Neural crest cell (in vitro differentiated cells): ENCODE data around the gene FMO4. TPM values are rescaled to one million over a fixed set of nuclear protein-coding genes. Genes with fewer than 3 reads are reported as not detected.
A peak's percentile ranks its signal among the peaks of the same experiment; 100 is the strongest.

Source experiments
- DNase-seq: peaks from one replicate; pipeline ENCODE4 v3.0.0; 2021; ENCODE audit warnings: low read depth, mixed read lengths, low spot score
- H3K27ac Mint-ChIP-seq: one replicate; pipeline ENCODE4 v1.8.0; 2021; ENCODE audit warnings: mild to moderate bottlenecking, mixed read lengths; ENCODE audit not compliant: unreplicated experiment
- H3K27me3 Mint-ChIP-seq: 2 replicates; pipeline ENCODE4 v1.8.0; 2021; ENCODE audit warnings: low read depth, mild to moderate bottlenecking, mixed read lengths
- H3K36me3 Mint-ChIP-seq: 2 replicates; pipeline ENCODE4 v1.8.0; 2021; ENCODE audit warnings: low read depth, mild to moderate bottlenecking, mixed read lengths
- H3K4me1 Mint-ChIP-seq: 2 replicates; pipeline ENCODE4 v1.8.0; 2021; ENCODE audit warnings: mixed read lengths
- H3K4me3 Mint-ChIP-seq: one replicate; pipeline ENCODE4 v1.8.0; 2021; ENCODE audit warnings: mild to moderate bottlenecking, mixed read lengths
- H3K9me3 Mint-ChIP-seq: 2 replicates; pipeline ENCODE4 v1.8.0; 2021; ENCODE audit warnings: mixed read lengths
- long read RNA-seq: library from polyadenylated mRNA; unstranded; transcript quantifications from one replicate; pipeline ENCODE4 v2.0.0, GENCODE V29; 2020
- total RNA-seq: library from RNA; stranded (reverse); gene quantifications from 2 replicates; pipeline ENCODE4 v1.2.1, GENCODE V29; 2021
- TF ChIP-seq, protein P1 (sequence below): fragments of 200-600 bp; sonication (generic); conservative IDR thresholded peaks from 2 replicates; pipeline ENCODE4 v1.5.0; 2021; ENCODE audit warnings: antibody characterized with exemption, mild to moderate bottlenecking

Gene FMO4, protein sequence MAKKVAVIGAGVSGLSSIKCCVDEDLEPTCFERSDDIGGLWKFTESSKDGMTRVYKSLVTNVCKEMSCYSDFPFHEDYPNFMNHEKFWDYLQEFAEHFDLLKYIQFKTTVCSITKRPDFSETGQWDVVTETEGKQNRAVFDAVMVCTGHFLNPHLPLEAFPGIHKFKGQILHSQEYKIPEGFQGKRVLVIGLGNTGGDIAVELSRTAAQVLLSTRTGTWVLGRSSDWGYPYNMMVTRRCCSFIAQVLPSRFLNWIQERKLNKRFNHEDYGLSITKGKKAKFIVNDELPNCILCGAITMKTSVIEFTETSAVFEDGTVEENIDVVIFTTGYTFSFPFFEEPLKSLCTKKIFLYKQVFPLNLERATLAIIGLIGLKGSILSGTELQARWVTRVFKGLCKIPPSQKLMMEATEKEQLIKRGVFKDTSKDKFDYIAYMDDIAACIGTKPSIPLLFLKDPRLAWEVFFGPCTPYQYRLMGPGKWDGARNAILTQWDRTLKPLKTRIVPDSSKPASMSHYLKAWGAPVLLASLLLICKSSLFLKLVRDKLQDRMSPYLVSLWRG
- 0.77 and 0.86 TPM in 2 replicates for total RNA-seq
- long read RNA-seq, partial matches to known transcripts = 2 of 4 reads
- long read RNA-seq, other reads (novel, unspliced or antisense) = 0 of 4 reads

DNA sequence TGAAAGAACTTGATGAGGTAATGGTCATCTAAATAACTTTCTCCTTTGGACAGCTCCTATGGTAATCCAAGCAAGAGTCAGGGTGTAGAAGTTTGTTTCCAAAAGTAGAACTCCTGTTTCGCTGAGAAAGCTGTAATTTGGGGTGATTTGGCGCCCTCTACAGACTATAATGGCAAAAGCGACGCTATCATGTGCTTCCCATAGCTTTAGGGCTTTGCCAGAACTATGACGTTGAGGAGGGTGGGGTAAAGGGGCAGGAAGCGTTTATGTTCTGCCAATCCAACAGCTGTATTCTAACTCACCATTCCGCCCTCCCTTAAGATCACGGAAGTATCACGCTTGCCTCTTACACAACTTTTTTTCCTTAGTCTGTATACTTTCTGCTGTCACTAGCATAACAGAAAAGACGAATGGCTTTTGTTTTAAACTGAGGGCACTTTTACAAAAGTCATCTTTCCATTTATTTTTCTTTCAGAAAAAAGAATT is at the start of gene FMO4:
FMO4 (plus strand) TSS at position 349 of the 486 bp plus-strand sequence. CDS start 5,643 bp downstream, outside the sequence.
- TF ChIP-seq, protein P1, sequence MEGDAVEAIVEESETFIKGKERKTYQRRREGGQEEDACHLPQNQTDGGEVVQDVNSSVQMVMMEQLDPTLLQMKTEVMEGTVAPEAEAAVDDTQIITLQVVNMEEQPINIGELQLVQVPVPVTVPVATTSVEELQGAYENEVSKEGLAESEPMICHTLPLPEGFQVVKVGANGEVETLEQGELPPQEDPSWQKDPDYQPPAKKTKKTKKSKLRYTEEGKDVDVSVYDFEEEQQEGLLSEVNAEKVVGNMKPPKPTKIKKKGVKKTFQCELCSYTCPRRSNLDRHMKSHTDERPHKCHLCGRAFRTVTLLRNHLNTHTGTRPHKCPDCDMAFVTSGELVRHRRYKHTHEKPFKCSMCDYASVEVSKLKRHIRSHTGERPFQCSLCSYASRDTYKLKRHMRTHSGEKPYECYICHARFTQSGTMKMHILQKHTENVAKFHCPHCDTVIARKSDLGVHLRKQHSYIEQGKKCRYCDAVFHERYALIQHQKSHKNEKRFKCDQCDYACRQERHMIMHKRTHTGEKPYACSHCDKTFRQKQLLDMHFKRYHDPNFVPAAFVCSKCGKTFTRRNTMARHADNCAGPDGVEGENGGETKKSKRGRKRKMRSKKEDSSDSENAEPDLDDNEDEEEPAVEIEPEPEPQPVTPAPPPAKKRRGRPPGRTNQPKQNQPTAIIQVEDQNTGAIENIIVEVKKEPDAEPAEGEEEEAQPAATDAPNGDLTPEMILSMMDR = peak; percentile 87

GRCh38 chr1:171265686-171266085 is 48.3 kb upstream of the FMO4 start:
- TF ChIP-seq, protein P1 = no peak
- Mint-ChIP-seq H3K27ac (no peak overlapping the region), H3K4me3 (no peak overlapping the region), H3K27me3 (no peaks in the 10 kb centered on the region), H3K36me3 (no peaks in the 10 kb centered on the region), H3K4me1 (no peaks in the 10 kb centered on the region), H3K9me3 (no peaks in the 10 kb centered on the region)
- no peak for DNase-seq

More for the DNA sequence above, at the start of gene FMO4:
- no peaks in the 10 kb centered on the region for H3K36me3 Mint-ChIP-seq
- peak; percentile 61 for DNase-seq
- peaks cover 6% of the 10 kb centered on the region for H3K9me3 Mint-ChIP-seq
- peaks cover 13% of the 10 kb centered on the region for H3K4me1 Mint-ChIP-seq
- H3K4me3 Mint-ChIP-seq = peak within 1 kb of the TSS; percentile 79
- no peak within 1 kb of the TSS for H3K27ac Mint-ChIP-seq
- no peaks in the 10 kb centered on the region for H3K27me3 Mint-ChIP-seq

DNA sequence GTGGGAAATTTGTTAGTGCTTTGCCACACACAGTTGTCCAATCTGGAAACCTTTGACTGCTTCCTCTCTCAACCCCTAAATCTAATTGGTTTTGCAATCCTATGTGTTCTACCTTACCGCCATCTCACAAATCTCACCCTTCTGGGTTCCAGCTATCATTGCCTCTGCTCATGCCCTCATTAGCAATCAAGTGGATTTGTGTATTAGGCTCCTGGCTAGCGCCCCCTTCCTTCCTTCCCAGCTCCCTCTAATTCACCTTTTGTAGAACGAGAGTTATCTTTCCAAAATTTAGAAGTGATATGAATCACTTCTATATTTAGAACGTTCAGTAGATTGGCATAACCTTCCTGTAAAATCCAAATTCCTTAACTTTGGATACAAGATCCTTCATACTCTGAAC is 47.1 kb upstream of the FMO4 start:
- no peak for DNase-seq
- no peaks in the 10 kb centered on the region for H3K27me3 Mint-ChIP-seq
- TF ChIP-seq, protein P1 = no peak
- H3K9me3 Mint-ChIP-seq = no peaks in the 10 kb centered on the region
- no peak overlapping the region for H3K4me3 Mint-ChIP-seq
- H3K27ac Mint-ChIP-seq = no peak overlapping the region
- no peaks in the 10 kb centered on the region for H3K4me1 Mint-ChIP-seq
- H3K36me3 Mint-ChIP-seq = no peaks in the 10 kb centered on the region

DNA sequence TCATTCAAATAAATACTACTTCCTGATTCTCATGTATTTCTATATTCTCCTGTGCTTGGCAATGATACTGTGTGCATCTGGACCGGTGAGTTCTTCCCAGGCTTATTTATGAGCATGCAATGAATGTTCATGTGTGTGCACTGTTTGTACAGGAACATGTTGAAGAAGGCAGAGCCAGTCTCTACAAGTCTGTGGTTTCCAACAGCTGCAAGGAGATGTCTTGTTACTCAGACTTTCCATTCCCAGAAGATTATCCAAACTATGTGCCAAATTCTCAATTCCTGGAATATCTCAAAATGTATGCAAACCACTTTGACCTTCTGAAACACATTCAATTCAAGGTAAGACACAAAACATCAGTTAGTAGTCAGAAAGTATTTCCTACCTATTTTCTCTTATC is 46.6 kb upstream of the FMO4 start:
- Mint-ChIP-seq H3K9me3 (no peaks in the 10 kb centered on the region), H3K4me3 (no peak overlapping the region), H3K36me3 (no peaks in the 10 kb centered on the region), H3K27ac (no peak overlapping the region), H3K27me3 (no peaks in the 10 kb centered on the region), H3K4me1 (no peaks in the 10 kb centered on the region)
- DNase-seq = no peak
- TF ChIP-seq, protein P1 = no peak

DNA sequence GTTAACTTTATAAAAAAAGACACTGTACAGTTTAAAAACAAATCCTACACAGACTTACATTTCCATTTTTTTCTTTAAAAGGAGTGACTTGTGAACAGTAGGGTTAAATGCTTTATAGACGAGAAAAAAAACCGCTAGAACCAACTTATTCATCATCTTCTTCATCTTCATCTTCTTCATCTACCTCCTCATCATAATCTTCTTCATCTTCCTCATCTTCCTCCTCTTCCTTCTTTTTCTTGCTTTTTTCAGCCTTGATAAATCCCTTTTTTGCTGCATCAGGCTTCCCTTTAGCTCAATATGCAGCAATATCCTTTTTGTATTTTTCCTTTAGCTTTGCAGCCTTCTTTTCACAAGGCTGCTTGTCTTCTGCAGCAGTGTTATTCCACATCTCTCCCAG is 43.2 kb upstream of the FMO4 start:
- Mint-ChIP-seq H3K4me3 (no peak overlapping the region), H3K36me3 (no peaks in the 10 kb centered on the region), H3K9me3 (no peaks in the 10 kb centered on the region), H3K27me3 (no peaks in the 10 kb centered on the region), H3K4me1 (no peaks in the 10 kb centered on the region), H3K27ac (no peak overlapping the region)
- TF ChIP-seq, protein P1 = no peak
- DNase-seq = no peak
